T-helper 17 cell (primary cell): ENCODE data around the gene ZNF628. TPM values are rescaled to one million over a fixed set of nuclear protein-coding genes. Genes with fewer than 3 reads are reported as not detected.

Experiments used
- ATAC-seq: fragments of 150-1000 bp; cut with Tn5 transposase; 2 replicates; pipeline ENCODE4 v1.10.0; 2021; ENCODE audit warnings: mild to moderate bottlenecking, moderate library complexity
- DNase-seq, 3 donors: peaks; one replicate each; pipeline versions ENCODE4 v3.0.0 to v3.0.0-alpha.2; 2020 to 2021
- H3K9me3 ChIP-seq: one replicate; pipeline ENCODE4 v1.7.0; 2013; ENCODE audit warnings: low read length, mild to moderate bottlenecking; ENCODE audit not compliant: control insufficient read depth, poor library complexity, severe bottlenecking
- H3K27ac Mint-ChIP-seq: one replicate; pipeline ENCODE4 v1.8.0; 2022; ENCODE audit warnings: mild to moderate bottlenecking, moderate library complexity, mixed read lengths
- H3K27me3 Mint-ChIP-seq: one replicate; pipeline ENCODE4 v1.8.0; 2022; ENCODE audit warnings: mixed read lengths
- H3K36me3 Mint-ChIP-seq: one replicate; pipeline ENCODE4 v1.8.0; 2022; ENCODE audit warnings: low read depth, mixed read lengths
- H3K4me1 Mint-ChIP-seq: one replicate; pipeline ENCODE4 v1.8.0; 2022; ENCODE audit warnings: mild to moderate bottlenecking, mixed read lengths
- H3K4me3 Mint-ChIP-seq: one replicate; pipeline ENCODE4 v1.8.0; 2022; ENCODE audit warnings: mild to moderate bottlenecking, moderate library complexity, mixed read lengths
- total RNA-seq, 4 donors: library from RNA in 2 of 4; stranded (reverse) in 2 of 4; gene quantifications; one replicate each; pipeline ENCODE4 v1.2.3 and lab custom pipeline; 2022 to 2026

Gene ZNF628
- total RNA-seq, 2 donors from 2014 or later: 19.4 to 25.5 TPM

DNA sequence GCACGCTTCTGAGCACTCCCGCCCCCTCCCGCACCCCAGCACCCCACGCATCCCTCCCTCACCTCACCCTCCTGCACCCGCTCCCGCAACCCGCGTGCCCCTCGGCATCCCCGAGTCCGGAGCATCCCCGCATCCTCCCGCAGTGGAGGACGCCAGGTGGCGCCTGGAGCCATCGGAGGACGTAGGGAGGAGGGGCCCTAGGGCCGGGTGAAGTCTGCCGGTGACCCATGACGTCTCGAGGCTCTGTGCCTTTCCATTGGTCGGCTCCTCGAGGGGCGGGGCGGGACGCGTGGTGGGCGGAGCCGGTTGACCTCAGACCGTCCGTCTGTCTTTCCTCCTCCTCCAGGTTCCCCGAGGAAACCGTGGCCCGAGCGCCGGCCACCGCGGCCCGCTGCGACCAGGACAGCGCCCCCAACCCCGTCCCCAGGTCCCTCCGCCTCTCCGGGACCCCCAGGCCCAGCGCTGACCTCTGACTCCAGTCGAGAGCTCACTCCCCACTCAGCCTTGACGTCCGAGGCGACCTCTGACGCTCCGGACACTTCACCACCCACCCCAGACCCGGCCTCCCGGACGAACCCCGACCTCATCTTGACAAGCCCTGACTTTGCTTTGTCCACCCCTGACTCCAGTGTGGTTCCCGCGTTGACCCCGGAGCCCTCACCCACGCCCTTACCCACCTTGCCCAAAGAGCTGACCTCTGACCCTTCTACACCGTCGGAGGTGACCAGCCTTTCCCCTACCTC, 40.6 kb downstream of the ZNF628 start:
- Mint-ChIP-seq H3K4me3 (peak overlapping the region; percentile 86), H3K27me3 (peaks cover 17% of the 10 kb centered on the region), H3K36me3 (no peaks in the 10 kb centered on the region), H3K27ac (peak overlapping the region; percentile 41), H3K4me1 (peaks cover 6% of the 10 kb centered on the region)
- ATAC-seq: peak; percentile 100
- no peaks in the 10 kb centered on the region for H3K9me3 ChIP-seq
- DNase-seq: peak; percentile 83 to 86 (median 84)

DNA sequence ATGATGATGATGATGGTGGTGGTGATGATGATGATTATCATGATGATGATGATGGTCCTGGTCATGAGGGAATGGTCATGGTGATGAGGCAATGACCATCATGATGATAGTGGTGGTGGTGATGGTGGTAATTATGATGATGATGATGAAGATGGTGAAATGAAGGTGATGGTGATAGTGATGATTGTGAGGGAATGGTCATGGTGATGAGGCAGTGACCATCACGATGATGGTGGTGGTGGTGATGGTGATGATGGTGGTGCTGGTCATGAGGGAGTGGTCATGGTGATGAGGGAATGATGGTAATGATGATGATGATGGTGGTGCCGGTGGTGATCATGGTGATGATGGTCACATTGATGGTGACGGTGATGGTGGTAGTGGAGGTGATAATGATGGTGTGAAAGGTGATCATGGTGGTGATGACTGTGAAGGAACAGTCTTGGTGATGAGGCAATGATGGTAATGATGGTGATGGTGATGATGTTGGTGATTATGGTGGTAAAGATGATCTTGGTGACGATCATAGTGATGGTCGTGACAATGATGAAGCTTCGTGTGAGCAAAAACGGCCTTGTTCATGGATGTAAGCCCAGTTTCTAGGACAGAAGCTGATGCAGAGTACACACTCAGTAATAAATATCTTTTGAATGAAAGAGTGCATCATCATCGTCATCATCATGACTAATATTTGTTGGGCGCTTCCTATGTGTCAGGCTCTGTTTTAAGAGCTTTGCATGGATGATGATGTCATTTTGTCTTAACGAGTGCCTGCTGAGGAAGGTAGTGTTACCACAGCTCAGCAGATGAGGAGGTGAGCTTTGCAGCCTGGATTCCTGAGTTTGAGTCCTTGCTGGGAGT, 43.3 kb downstream of the ZNF628 start:
- peaks cover 4% of the 10 kb centered on the region for H3K4me1 Mint-ChIP-seq
- H3K4me3 Mint-ChIP-seq: no peak overlapping the region
- no peak overlapping the region for H3K27ac Mint-ChIP-seq
- H3K36me3 Mint-ChIP-seq: no peaks in the 10 kb centered on the region
- no peaks in the 10 kb centered on the region for H3K27me3 Mint-ChIP-seq
- ATAC-seq (no peak), DNase-seq (no peak)
- H3K9me3 ChIP-seq: no peaks in the 10 kb centered on the region

DNA sequence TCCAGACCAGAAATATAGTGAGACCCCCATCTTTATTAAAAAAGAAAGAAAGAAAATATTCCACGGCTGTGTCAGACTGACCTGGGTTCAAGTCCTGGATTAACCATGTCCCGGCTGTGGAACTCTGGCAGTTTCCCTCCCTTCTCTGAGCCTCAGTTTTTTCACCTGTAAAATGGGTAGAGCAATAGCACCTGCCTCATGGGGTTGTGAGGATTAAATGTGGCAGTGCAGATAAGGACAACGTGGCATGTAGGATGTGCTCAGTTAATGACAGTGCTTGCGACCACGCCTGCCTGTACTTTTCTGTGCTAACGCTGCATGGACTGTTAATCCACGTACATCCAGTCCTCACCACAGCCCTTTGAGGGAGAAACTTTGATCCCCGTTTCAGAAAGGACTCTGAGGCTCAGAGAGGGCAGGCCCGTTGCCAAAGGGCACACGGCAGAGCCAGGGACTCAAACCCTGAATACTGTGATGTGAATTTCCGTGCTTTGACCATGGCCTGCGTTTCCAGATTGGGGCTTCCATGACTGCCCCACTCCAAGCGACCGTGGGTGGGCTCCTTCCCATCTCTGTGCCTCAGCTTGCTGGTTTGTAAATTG, 44.4 kb downstream of the ZNF628 start:
- no peaks in the 10 kb centered on the region for H3K36me3 Mint-ChIP-seq
- peaks cover 4% of the 10 kb centered on the region for H3K4me1 Mint-ChIP-seq
- no peaks in the 10 kb centered on the region for H3K27me3 Mint-ChIP-seq
- ATAC-seq (no peak), DNase-seq (no peak)
- no peak overlapping the region for H3K27ac Mint-ChIP-seq
- no peaks in the 10 kb centered on the region for H3K9me3 ChIP-seq
- no peak overlapping the region for H3K4me3 Mint-ChIP-seq

DNA sequence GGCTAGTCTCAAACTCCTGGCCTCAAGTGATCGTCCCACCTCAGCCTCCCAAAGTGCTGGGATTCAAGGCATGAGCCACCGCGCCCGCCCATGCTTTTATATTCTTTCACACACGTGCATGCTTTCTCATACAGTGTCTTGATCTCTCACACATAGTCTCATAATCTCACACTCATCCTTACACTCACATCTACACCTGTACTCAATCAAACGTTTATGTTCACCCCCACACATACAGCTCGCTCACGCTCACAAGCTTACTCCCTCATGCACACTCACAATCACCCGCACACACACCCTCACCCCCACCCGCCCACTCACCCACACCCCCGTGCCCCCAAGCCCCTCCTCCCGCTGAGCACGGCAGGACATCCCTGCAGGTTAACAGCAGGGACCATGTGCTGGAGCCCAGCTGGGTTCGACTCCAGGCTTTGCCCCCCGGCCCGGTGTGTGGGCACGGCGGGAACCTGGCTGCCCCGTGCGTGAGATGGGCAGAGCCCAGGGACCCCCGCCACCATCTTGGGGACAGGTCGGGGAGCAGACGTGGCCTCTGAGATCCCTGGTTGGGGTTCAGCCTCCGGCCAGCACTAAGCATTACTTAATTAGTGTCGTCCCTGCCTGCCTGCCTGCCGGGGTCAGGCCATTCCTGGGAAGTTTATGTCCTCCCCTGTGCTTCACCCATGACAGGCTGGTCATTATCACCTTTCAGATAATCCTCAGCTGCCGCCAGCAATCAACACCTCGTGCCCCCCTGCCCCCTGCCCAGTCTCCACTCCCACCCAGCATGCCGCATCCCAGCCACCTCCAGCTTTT, 49.1 kb downstream of the ZNF628 start:
- Mint-ChIP-seq H3K36me3 (no peaks in the 10 kb centered on the region), H3K27ac (no peak overlapping the region), H3K27me3 (no peaks in the 10 kb centered on the region), H3K4me3 (no peak overlapping the region), H3K4me1 (no peaks in the 10 kb centered on the region)
- ATAC-seq (no peak), DNase-seq (no peak)
- no peaks in the 10 kb centered on the region for H3K9me3 ChIP-seq

DNA sequence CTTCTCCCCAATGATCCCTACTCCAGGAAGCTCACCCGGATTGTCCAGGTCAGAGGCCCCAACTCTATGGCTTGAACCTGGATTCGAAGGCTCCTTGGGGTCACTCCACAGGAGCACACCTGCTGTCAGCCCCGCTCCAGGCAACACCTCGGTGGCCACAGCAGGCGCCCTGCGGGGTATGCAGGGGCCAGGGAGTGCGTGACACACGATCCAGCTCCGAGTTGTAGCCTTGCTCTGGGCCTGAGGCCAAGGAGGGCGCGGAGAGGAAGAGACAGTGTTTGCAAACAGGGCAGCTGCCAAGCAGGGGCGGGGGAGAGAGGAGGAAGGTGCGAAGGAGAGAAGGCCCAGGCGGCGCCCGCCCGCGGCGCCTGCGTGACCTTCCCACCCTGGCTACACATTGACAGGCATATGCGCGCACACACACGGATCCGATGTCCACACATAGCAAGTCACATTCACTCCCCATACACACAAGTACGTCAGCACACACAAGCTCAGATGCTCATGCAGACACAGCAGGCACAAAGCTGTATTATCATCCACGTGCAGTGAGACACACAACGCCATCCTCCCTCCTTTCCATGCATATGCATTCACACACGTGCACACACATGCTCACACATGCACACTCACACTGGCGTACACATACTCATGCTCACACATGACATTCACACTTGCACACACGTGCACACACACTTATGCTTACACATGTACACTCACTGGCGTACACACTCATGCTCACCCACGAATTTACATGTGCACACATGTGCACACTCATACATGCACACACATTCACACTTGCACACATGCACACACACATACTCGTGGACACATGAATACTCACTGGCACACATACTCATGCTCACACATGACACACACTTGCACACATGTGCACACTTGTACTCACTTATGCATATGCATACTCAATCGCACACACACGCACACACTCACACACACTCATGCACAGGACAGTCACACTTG, 50.1 kb downstream of the ZNF628 start:
- Mint-ChIP-seq H3K4me3 (no peak overlapping the region), H3K27me3 (no peaks in the 10 kb centered on the region), H3K27ac (no peak overlapping the region), H3K36me3 (no peaks in the 10 kb centered on the region), H3K4me1 (no peaks in the 10 kb centered on the region)
- ATAC-seq (no peak), DNase-seq (no peak)
- H3K9me3 ChIP-seq: no peaks in the 10 kb centered on the region

DNA sequence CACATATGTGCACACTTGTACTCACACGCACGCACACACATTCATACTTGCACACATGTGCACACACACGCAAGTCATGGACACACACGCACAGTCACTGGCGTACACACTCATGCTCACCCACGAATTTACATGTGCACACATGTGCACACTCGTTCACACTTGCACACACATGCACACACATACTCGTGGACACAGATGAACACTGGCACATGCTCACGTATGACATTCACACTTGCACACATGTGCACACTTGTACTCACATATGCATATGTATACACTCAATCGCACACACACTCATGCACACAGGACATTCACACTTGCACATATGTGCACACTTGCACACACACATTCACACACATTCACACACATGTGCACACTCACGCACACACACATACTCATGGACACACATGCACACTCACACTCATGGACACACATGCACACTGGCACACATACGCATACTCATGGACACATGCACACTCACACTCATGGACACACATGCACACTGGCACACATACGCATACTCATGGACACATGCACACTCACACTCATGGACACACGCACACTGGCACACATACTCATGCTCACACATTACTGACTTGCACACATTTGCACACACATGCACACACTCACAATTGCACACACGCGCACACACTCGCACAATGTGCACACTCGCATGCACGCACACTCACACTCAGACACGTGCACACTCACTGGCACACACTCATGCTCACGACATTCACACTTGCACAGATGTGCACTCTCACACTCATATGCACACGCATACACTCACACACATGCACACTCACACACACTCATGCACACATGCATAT, 51.0 kb downstream of the ZNF628 start:
- Mint-ChIP-seq H3K36me3 (no peaks in the 10 kb centered on the region), H3K27ac (no peak overlapping the region), H3K4me3 (no peak overlapping the region), H3K4me1 (no peaks in the 10 kb centered on the region), H3K27me3 (no peaks in the 10 kb centered on the region)
- H3K9me3 ChIP-seq: no peaks in the 10 kb centered on the region
- no peak for ATAC-seq
- no peak for DNase-seq

DNA sequence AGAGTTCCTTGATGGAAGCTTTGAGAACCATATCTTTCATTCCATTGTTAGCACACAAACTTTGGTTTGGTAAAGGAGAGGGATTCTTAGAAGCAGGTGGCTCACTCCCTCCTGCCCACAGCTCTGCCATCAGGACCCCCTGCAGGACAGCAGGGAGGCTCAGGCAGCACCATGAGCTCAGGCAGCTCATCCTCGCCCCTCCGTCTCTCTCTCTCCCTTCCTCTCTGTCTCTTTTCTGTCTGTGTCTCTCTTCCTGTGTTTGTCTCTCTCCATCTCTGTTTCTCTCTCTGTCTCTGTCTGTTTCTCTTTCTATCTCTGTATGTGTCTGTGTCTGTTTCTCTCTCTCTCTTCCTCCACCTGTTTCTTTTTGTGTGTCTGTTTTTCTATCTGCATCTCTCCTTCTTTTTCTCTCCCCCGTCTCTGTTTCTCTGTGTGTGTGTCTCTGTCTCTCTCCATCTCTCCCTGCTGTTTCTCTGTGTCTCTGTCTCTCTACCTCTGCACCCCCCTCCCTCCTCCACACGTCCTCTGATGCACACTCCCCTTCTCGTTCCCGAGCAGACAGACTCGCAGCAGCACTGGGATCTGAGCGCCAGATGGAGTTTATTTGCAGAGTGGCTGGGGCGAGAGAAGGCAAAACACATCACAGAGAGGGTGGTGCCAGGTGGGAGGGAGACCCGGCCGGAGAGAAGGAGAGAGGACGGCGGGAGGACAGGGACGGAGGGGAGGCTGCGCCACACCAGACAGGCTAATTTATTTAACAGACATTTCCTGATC, 51.8 kb downstream of the ZNF628 start:
- Mint-ChIP-seq H3K27ac (no peak overlapping the region), H3K27me3 (no peaks in the 10 kb centered on the region), H3K36me3 (no peaks in the 10 kb centered on the region), H3K4me1 (no peaks in the 10 kb centered on the region), H3K4me3 (no peak overlapping the region)
- no peak for ATAC-seq
- DNase-seq: no peak
- H3K9me3 ChIP-seq: no peaks in the 10 kb centered on the region

DNA sequence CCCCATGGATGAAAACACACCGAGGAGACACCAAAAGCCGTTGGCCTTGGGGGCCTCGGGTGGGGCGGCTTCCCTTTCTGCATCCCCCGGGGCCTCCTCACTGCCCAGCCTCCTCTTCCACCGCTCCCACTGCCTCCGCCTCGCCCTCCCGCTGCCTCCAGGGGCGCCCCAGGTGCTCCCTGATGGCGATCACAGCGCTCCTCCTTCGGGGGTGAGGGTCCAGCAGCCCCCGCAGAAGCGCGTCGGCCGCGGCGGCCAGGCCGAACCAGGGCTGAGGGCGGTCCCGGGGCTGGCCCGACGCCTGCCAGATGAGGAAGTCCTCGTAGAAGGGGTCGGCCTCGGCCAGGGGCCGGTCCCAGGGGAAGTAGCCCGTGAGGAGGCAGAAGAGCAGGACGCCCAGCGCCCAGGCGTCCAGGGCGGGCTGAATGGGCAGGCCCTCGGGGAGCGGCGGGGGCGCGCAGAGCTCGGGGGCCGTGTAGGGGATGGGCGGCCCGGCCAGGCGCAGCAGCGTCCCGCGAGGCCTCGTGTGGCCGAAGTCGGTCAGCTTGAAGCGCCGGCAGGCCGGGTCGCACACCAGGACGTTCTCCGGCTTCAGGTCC, 53.3 kb downstream of the ZNF628 start:
- ATAC-seq (no peak), DNase-seq (no peak)
- Mint-ChIP-seq H3K4me3 (no peak overlapping the region), H3K27me3 (peaks cover 6% of the 10 kb centered on the region), H3K36me3 (no peaks in the 10 kb centered on the region), H3K4me1 (no peaks in the 10 kb centered on the region), H3K27ac (no peak overlapping the region)
- no peaks in the 10 kb centered on the region for H3K9me3 ChIP-seq

DNA sequence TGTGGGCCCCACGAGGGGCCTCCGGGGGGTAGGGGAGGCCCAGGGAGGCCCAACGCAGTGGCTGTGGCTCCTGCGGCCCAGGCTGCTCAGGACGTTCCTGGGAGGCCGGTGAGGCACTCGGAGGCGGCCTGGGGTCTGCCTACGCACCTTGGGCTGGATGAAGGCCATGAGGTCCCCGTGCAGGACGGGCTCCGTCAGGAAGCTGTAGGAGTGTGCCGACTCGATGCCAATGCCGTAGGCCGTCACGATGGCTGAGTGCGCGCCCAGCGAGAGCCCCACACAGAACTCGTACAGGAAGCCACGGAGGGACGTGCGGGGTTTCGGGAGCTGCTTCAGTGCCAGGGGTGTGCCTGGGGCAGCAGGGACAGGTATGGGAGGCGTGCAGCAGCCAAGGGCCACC, 54.6 kb downstream of the ZNF628 start:
- Mint-ChIP-seq H3K4me3 (no peak overlapping the region), H3K36me3 (no peaks in the 10 kb centered on the region), H3K27me3 (peaks cover 6% of the 10 kb centered on the region), H3K27ac (no peak overlapping the region), H3K4me1 (no peaks in the 10 kb centered on the region)
- DNase-seq (no peak), ATAC-seq (no peak)
- no peaks in the 10 kb centered on the region for H3K9me3 ChIP-seq
